ENCODE results near the gene NDUFC2. TPM values are rescaled to one million over a fixed set of nuclear protein-coding genes. Genes with fewer than 3 reads are reported as not detected.

Gene NDUFC2
- total and polyA plus RNA-seq, 8 donors = 53.6 to 336 (median 119) TPM; not detected in 1

DNA sequence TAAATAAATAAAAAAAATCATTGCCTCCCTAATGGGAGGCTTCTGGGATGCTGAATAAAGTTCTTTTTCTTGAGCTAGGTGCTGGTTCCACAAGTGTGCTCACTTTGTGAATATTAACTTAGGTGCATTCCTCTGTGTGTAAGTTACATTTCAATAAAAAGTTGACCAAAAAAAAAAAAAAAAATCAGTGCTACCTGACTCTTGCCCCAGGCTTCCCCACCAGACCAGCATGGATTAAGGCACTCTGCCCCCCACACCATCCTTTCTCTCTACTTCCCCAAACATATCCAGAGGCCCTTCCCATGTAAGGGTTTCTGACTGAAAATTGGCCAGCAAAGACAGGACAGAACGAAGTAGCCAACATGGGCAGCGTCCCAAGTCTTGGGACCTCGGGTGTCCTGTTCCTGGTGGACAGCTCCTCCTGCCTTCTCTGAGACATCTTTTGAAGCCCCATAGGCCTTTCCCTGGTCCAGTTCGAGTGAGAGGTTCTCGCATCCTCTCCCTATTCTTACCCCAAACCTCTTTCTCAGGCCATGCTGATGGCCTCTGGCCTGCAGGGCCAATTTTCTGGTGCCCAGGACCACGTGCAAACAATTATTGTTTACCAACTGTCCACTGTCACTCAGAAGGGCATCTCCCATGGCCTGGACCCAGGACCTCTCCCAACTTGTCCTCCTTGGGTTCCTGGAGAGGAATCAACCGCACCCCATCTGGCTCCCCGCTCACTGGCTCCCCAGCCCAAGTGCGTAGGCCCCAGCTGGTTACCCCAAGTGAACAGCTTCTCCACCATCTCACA lies 41.6 kb downstream of the NDUFC2 start:
- no peak for DNase-seq
- peak overlapping the region; percentile 64 to 91 (median 72) for H3K27ac ChIP-seq
- H3K4me1 ChIP-seq = peaks cover 40 to 48% (median 44%) of the 10 kb centered on the region in 4 donors
- WGBS, 5 donors = 72 to 80% (median 77%) methylated on average over 8 to 9 of the region's 9 CpGs
- H3K9me3 ChIP-seq = no peaks in the 10 kb centered on the region
- H3K27me3 ChIP-seq = no peaks in the 10 kb centered on the region
- no peaks in the 10 kb centered on the region for H3K36me3 ChIP-seq
- no peak for TF ChIP-seq EP300 (IDR thresholded peaks at IDR 0.05)
- TF ChIP-seq POLR2A (IDR thresholded peaks at IDR 0.05) = no peak
- TF ChIP-seq POLR2AphosphoS5 (IDR thresholded peaks at IDR 0.05) = no peak
- TF ChIP-seq, protein P1, sequence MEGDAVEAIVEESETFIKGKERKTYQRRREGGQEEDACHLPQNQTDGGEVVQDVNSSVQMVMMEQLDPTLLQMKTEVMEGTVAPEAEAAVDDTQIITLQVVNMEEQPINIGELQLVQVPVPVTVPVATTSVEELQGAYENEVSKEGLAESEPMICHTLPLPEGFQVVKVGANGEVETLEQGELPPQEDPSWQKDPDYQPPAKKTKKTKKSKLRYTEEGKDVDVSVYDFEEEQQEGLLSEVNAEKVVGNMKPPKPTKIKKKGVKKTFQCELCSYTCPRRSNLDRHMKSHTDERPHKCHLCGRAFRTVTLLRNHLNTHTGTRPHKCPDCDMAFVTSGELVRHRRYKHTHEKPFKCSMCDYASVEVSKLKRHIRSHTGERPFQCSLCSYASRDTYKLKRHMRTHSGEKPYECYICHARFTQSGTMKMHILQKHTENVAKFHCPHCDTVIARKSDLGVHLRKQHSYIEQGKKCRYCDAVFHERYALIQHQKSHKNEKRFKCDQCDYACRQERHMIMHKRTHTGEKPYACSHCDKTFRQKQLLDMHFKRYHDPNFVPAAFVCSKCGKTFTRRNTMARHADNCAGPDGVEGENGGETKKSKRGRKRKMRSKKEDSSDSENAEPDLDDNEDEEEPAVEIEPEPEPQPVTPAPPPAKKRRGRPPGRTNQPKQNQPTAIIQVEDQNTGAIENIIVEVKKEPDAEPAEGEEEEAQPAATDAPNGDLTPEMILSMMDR (IDR thresholded peaks at IDR 0.05) = no peak
- intact Hi-C loops (cut with DNase I; ENCODE audit: low total_unique reads) = no loop called here
- H3K4me3 ChIP-seq = no peak overlapping the region

GRCh38 chr11:78037056-78037455 lies 42.6 kb downstream of the NDUFC2 start:
- no peaks in the 10 kb centered on the region for H3K27me3 ChIP-seq
- H3K36me3 ChIP-seq = no peaks in the 10 kb centered on the region
- peaks cover 42 to 53% (median 47%) of the 10 kb centered on the region in 4 donors for H3K4me1 ChIP-seq
- peak; percentile 80 to 89 for DNase-seq
- WGBS, 5 donors = 25 to 62% (median 52%) methylated on average over 3 of the region's 3 CpGs
- H3K4me3 ChIP-seq = no peak overlapping the region
- TF ChIP-seq POLR2AphosphoS5 (IDR thresholded peaks at IDR 0.05) (peak in 2 of 3 donors; percentile 74 to 81), EP300 (IDR thresholded peaks at IDR 0.05) (no peak)
- H3K9me3 ChIP-seq = no peaks in the 10 kb centered on the region
- intact Hi-C loops (cut with DNase I; ENCODE audit: low total_unique reads) = no loop called here
- peak overlapping the region; percentile 64 to 91 (median 72) for H3K27ac ChIP-seq

DNA sequence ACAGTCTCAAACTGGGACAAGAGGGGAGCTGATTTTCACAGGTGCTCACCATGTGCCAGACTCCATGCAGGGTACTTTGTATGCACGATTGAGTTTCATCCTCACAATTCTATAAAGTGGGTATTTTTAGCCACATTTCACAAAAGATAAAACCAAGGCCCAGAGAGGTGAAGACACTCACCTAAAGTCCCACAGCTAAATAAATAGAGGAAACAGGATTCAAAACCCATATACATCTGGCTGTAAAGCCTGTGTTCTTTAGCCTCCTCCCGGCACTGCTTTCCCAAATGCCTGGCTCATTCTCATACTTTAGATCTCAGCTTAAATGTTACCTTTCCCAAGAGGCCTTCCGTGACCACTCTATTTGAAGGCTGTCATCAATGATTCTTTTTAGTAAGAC lies 43.3 kb downstream of the NDUFC2 start:
- no peak overlapping the region for H3K4me3 ChIP-seq
- no peaks in the 10 kb centered on the region for H3K36me3 ChIP-seq
- H3K27ac ChIP-seq = peak overlapping the region; percentile 64 to 91 (median 72)
- intact Hi-C loops (cut with DNase I; ENCODE audit: low total_unique reads) = no loop called here
- H3K4me1 ChIP-seq = peaks cover 42 to 61% (median 55%) of the 10 kb centered on the region in 4 donors
- WGBS, 5 donors = 75 to 84% (median 78%) methylated on average over 3 of the region's 3 CpGs
- H3K27me3 ChIP-seq = no peaks in the 10 kb centered on the region
- no peak for TF ChIP-seq EP300 (IDR thresholded peaks at IDR 0.05)
- TF ChIP-seq, protein P1 (IDR thresholded peaks at IDR 0.05) = no peak
- TF ChIP-seq POLR2A (IDR thresholded peaks at IDR 0.05) = no peak
- TF ChIP-seq POLR2AphosphoS5 (IDR thresholded peaks at IDR 0.05) = no peak
- H3K9me3 ChIP-seq = no peaks in the 10 kb centered on the region
- no peak for DNase-seq

DNA sequence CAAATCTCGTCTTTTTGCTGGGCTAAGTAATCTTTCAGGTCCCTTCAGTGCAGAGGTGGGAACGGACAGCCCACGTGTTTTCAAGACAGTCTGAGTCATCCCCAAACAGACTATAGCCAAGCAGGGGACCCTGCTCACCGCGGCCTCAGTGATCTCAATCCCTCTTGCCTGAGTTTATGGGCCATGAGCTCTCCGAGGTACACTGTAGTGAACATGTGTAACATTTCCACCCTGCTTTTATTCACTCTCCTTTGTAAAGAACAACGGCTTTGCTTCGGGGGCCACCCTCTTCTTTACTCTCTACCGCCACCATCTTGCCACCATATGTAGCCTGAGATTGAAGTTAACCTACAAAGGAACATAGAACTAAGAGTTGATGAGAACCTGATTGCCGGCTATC lies 45.0 kb downstream of the NDUFC2 start:
- WGBS, 5 donors = 69 to 87% (median 77%) methylated on average over 10 of the region's 10 CpGs
- intact Hi-C loops (cut with DNase I; ENCODE audit: low total_unique reads) = no loop called here
- Histone ChIP-seq H3K27me3 (no peaks in the 10 kb centered on the region), H3K36me3 (no peaks in the 10 kb centered on the region), H3K27ac (no peak overlapping the region), H3K4me1 (peaks cover 39 to 64% (median 54%) of the 10 kb centered on the region in 4 donors), H3K4me3 (no peak overlapping the region), H3K9me3 (no peaks in the 10 kb centered on the region)
- DNase-seq = no peak
- TF ChIP-seq EP300 (IDR thresholded peaks at IDR 0.05) (no peak), POLR2AphosphoS5 (IDR thresholded peaks at IDR 0.05) (no peak), POLR2A (IDR thresholded peaks at IDR 0.05) (no peak)
- TF ChIP-seq, protein P1 (IDR thresholded peaks at IDR 0.05) = no peak

DNA sequence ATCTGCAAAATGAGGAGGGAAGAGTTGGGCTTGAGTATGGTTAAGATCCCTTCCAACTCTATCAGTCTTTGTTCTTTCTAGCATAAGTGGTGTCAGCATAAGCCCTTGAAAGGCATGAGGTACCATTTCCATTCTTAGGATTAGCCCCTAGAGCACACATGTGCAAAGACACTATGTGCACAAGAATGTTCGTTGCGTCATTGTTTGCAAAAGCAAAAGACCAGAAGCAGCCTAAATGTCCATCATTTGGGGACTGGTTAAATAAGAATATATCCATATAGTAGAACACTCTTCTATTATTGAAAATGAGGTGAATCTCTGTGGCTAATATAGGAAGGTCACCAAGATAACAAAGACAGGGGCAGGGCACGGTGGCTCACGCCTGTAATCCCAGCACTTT lies 46.6 kb downstream of the NDUFC2 start:
- DNase-seq = no peak
- H3K27me3 ChIP-seq = no peaks in the 10 kb centered on the region
- H3K4me3 ChIP-seq = no peak overlapping the region
- intact Hi-C loops (cut with DNase I; ENCODE audit: low total_unique reads) = no loop called here
- TF ChIP-seq EP300 (IDR thresholded peaks at IDR 0.05) (no peak), POLR2AphosphoS5 (IDR thresholded peaks at IDR 0.05) (no peak), POLR2A (IDR thresholded peaks at IDR 0.05) (no peak)
- TF ChIP-seq, protein P1 (IDR thresholded peaks at IDR 0.05) = no peak
- H3K27ac ChIP-seq = no peak overlapping the region
- peaks cover 23 to 54% (median 42%) of the 10 kb centered on the region in 4 donors for H3K4me1 ChIP-seq
- 51 to 93% (median 69%) methylated on average over 4 of the region's 4 CpGs for WGBS, 5 donors
- H3K36me3 ChIP-seq = no peaks in the 10 kb centered on the region
- no peaks in the 10 kb centered on the region for H3K9me3 ChIP-seq

All from stomach (tissue), 9 donors.